Left lung (tissue), 10 donors: ENCODE results near the gene FHIT. TPM values are rescaled to one million over a fixed set of nuclear protein-coding genes. Genes with fewer than 3 reads are reported as not detected.

Experiments used
- ATAC-seq: fragments of 200-7000 bp; cut with Tn5 transposase; one replicate; pipeline ENCODE4 v1.9.1; 2020; ENCODE audit warnings: moderate library complexity
- DNase-seq, 4 donors: peaks; one replicate each; pipeline ENCODE4 v3.0.0-alpha.2; 2013 to 2020
- H3K27ac ChIP-seq, 2 donors: fragments of 200-600 bp; sonication (generic) in 1 of 2; one replicate each; pipeline versions ENCODE4 v1.5.0 to v1.8.0; 2020 to 2021
- H3K27me3 ChIP-seq, 2 donors: fragments of 200-600 bp; sonication (generic) in 1 of 2; one replicate each; pipeline versions ENCODE4 v1.5.0 to v1.8.0; 2020 to 2021
- H3K36me3 ChIP-seq, 2 donors: fragments of 200-600 bp; sonication (generic) in 1 of 2; one replicate each; pipeline versions ENCODE4 v1.5.0 to v1.8.0; 2020 to 2021
- H3K4me1 ChIP-seq, 2 donors: fragments of 200-600 bp; one replicate each; pipeline ENCODE4 v1.8.0; 2021
- H3K4me3 ChIP-seq, 2 donors: fragments of 200-600 bp; sonication (generic) in 1 of 2; one replicate each; pipeline versions ENCODE4 v1.5.0 to v1.8.0; 2020 to 2021; ENCODE audit warnings: mild to moderate bottlenecking in 1 of 2
- H3K9me3 ChIP-seq, 2 donors: fragments of 200-600 bp; sonication (generic) in 1 of 2; one replicate each; pipeline versions ENCODE4 v1.5.0 to v1.8.0; 2020 to 2021
- CTCF ChIP-seq, 2 donors: fragments of 200-600 bp; sonication (generic) in 1 of 2; IDR thresholded peaks; one replicate each; pipeline versions ENCODE4 v1.5.0 to v1.8.0; 2021; ENCODE audit warnings: antibody characterized with exemption in 2 of 2
- intact Hi-C, 2 donors: fragments of 100-400 bp; cut with DNase I; formaldehyde crosslinking; loops; one replicate each; pipeline versions ENCODE4 v1.11.2 to v1.14.2; 2022
- polyA plus RNA-seq, 6 donors: library from polyadenylated mRNA; unstranded; fragments of 120-200 nt; gene quantifications; one replicate each; pipeline ENCODE4 v1.2.1, GENCODE V29; 2013; ENCODE audit not compliant: insufficient read length in 6 of 6
- total RNA-seq, 2 donors: library from RNA; stranded (reverse); fragmentation: NEBNext Ultra II Directional; extraction: Animal tissue kit (Norgen Biotek cat#: 25700); gene quantifications; one replicate each; pipeline ENCODE4 v1.2.1, GENCODE V29; 2021
- donor health status: DM: no; HTN: yes; CAD: no.
- donor health status: DM: no; HTN: no; CAD: no.

Gene FHIT
- total and polyA plus RNA-seq, 8 donors, result 8.5 to 16.3 (median 9.7) TPM

GRCh38 chr3:61081554-61081953 is 169.7 kb downstream of the FHIT start:
- ATAC-seq (no peak), DNase-seq (no peak)
- Histone ChIP-seq H3K36me3 (no peaks in the 10 kb centered on the region), H3K9me3 (peaks cover 0 to 2% of the 10 kb centered on the region in 2 donors), H3K4me1 (no peaks in the 10 kb centered on the region), H3K27me3 (no peaks in the 10 kb centered on the region), H3K4me3 (no peak overlapping the region), H3K27ac (no peak overlapping the region)
- no peak for TF ChIP-seq CTCF (IDR thresholded peaks at IDR 0.05)
- intact Hi-C loops, result no loop called here

GRCh38 chr3:61080737-61081445 is 170.4 kb downstream of the FHIT start:
- intact Hi-C loops, result no loop called here

GRCh38 chr3:61078048-61078752 is 173.1 kb downstream of the FHIT start:
- Histone ChIP-seq H3K36me3 (no peaks in the 10 kb centered on the region), H3K27me3 (no peaks in the 10 kb centered on the region), H3K4me3 (no peak overlapping the region), H3K27ac (no peak overlapping the region), H3K9me3 (peaks cover 0 to 2% of the 10 kb centered on the region in 2 donors), H3K4me1 (no peaks in the 10 kb centered on the region)
- intact Hi-C loops, result no loop called here
- DNase-seq, result no peak
- TF ChIP-seq CTCF (IDR thresholded peaks at IDR 0.05), result no peak
- ATAC-seq, result no peak

More at GRCh38 chr3:61080737-61081445, 170.4 kb downstream of the FHIT start:
- Histone ChIP-seq H3K36me3 (no peaks in the 10 kb centered on the region), H3K27ac (no peak overlapping the region), H3K4me1 (no peaks in the 10 kb centered on the region), H3K9me3 (peaks cover 0 to 2% of the 10 kb centered on the region in 2 donors), H3K4me3 (no peak overlapping the region), H3K27me3 (no peaks in the 10 kb centered on the region)
- no peak for DNase-seq
- TF ChIP-seq CTCF (IDR thresholded peaks at IDR 0.05), result no peak
- ATAC-seq, result no peak

- H3K4me1 ChIP-seq, result no peaks in the 10 kb centered on the region
- no peak for DNase-seq
- H3K27me3 ChIP-seq, result no peaks in the 10 kb centered on the region
- no peaks in the 10 kb centered on the region for H3K36me3 ChIP-seq
- no peaks in the 10 kb centered on the region for H3K9me3 ChIP-seq
- intact Hi-C loops, result no loop called here
- no peak for TF ChIP-seq CTCF (IDR thresholded peaks at IDR 0.05)
- ATAC-seq, result no peak
- H3K27ac ChIP-seq, result no peak overlapping the region
- H3K4me3 ChIP-seq, result no peak overlapping the region
Measured at GRCh38 chr3:61077551-61077950, 173.7 kb downstream of the FHIT start.

GRCh38 chr3:61074783-61075182 is 176.5 kb downstream of the FHIT start:
- Histone ChIP-seq H3K27ac (no peak overlapping the region), H3K36me3 (no peaks in the 10 kb centered on the region), H3K27me3 (no peaks in the 10 kb centered on the region), H3K4me3 (no peak overlapping the region), H3K9me3 (no peaks in the 10 kb centered on the region), H3K4me1 (no peaks in the 10 kb centered on the region)
- TF ChIP-seq CTCF (IDR thresholded peaks at IDR 0.05), result no peak
- intact Hi-C loops, result no loop called here
- ATAC-seq, result no peak
- DNase-seq, result no peak
